HEK293 (cell line): Measurements from ENCODE around the gene ZNF35.
A peak's percentile ranks its signal among the peaks of the same experiment; 100 is the strongest.

ENCODE experiments used
- CTCF ChIA-PET: fragments of 350-600 bp; formaldehyde crosslinking; extraction: SDS; loops from one replicate; lab custom pipeline; 2021; ENCODE audit warnings: antibody characterized with exemption; lab: Yijun Ruan, JAX
- POLR2A ChIA-PET: fragments of 300-600 bp; formaldehyde crosslinking; extraction: SDS; loops from one replicate; lab custom pipeline; 2020; ENCODE audit warnings: antibody characterized with exemption, inconsistent platforms; lab: Yijun Ruan, JAX
- H3K27ac ChIP-seq: fragments of 200-500 bp; sonication (Bioruptor generic); 2 replicates; pipeline ENCODE4 v1.5.1; 2014; ENCODE audit warnings: low read depth, low read length, control low read depth, inconsistent platforms; ENCODE audit errors: extremely low read depth
- H3K36me3 ChIP-seq, 2 experiments: fragments of 200-500 bp in 1 of 2; sonication (Bioruptor generic) in 1 of 2; 1 replicate in 1 of 2; 2 replicates in 1 of 2; pipeline ENCODE4 v1.5.1; 2014 to 2017; ENCODE audit warnings: inconsistent platforms in 2 of 2, low read length in 2 of 2; ENCODE audit not compliant: control insufficient read depth in 2 of 2, insufficient read depth in 1 of 2
- H3K4me1 ChIP-seq: fragments of 200-500 bp; sonication (Bioruptor generic); 2 replicates; pipeline ENCODE4 v1.5.1; 2014; ENCODE audit warnings: mild to moderate bottlenecking, low read length, inconsistent platforms; ENCODE audit not compliant: control insufficient read depth, insufficient read depth
- H3K4me3 ChIP-seq: 2 replicates; pipeline ENCODE4 v1.5.1; 2011; ENCODE audit warnings: low read depth, mild to moderate bottlenecking, control low read depth, low read length, moderate library complexity
- H3K9me3 ChIP-seq: fragments of 200-500 bp; sonication (Bioruptor generic); 2 replicates; pipeline ENCODE4 v1.5.1; 2014; ENCODE audit warnings: low read depth, low read length, inconsistent platforms; ENCODE audit not compliant: control insufficient read depth, insufficient read depth
- GLI2 ChIP-seq: fragments of 450-650 bp; formaldehyde crosslinking; IDR thresholded peaks from 2 replicates; pipeline ENCODE4; 2017; ENCODE audit warnings: missing biosample characterization, missing genetic modification characterization, low read depth, borderline replicate concordance
- GLI4 ChIP-seq: fragments of 450-650 bp; formaldehyde crosslinking; IDR thresholded peaks from 2 replicates; pipeline ENCODE4 v1.5.1; 2016; ENCODE audit warnings: missing biosample characterization, missing genetic modification characterization
- GLIS2 ChIP-seq: fragments of 450-650 bp; formaldehyde crosslinking; IDR thresholded peaks from 2 replicates; pipeline ENCODE4 v1.5.1; 2016; ENCODE audit warnings: missing biosample characterization, missing genetic modification characterization
- KLF7 ChIP-seq: fragments of 450-650 bp; formaldehyde crosslinking; IDR thresholded peaks from 2 replicates; pipeline ENCODE4 v1.5.1; 2016; ENCODE audit warnings: missing biosample characterization, missing genetic modification characterization, borderline replicate concordance
- KLF8 ChIP-seq: fragments of 450-650 bp; formaldehyde crosslinking; IDR thresholded peaks from 2 replicates; pipeline ENCODE4 v1.5.1; 2016; ENCODE audit warnings: missing biosample characterization, missing genetic modification characterization
- PRDM1 ChIP-seq: fragments of 450-650 bp; formaldehyde crosslinking; IDR thresholded peaks from 2 replicates; pipeline ENCODE4; 2016; ENCODE audit warnings: missing biosample characterization, missing genetic modification characterization
- SCRT1 ChIP-seq: fragments of 450-650 bp; formaldehyde crosslinking; IDR thresholded peaks from 2 replicates; pipeline ENCODE4 v1.5.1; 2016; ENCODE audit warnings: missing biosample characterization, missing genetic modification characterization, borderline replicate concordance
- ZFP69B ChIP-seq: fragments of 450-650 bp; formaldehyde crosslinking; IDR thresholded peaks from 2 replicates; pipeline ENCODE4 v1.5.1; 2016; ENCODE audit warnings: missing biosample characterization, missing genetic modification characterization
- ZNF132 ChIP-seq: fragments of 450-650 bp; formaldehyde crosslinking; IDR thresholded peaks from 2 replicates; pipeline ENCODE4 v1.5.1; 2017; ENCODE audit warnings: missing biosample characterization, missing genetic modification characterization, borderline replicate concordance
- ZNF16 ChIP-seq: fragments of 450-650 bp; formaldehyde crosslinking; IDR thresholded peaks from 2 replicates; pipeline ENCODE4 v1.5.1; 2016; ENCODE audit warnings: low read depth, missing biosample characterization, missing genetic modification characterization
- ZNF184 ChIP-seq: fragments of 450-650 bp; IDR thresholded peaks from 2 replicates; pipeline ENCODE4 v1.5.1; 2018; ENCODE audit warnings: missing biosample characterization, mild to moderate bottlenecking, missing genetic modification characterization
- ZNF23 ChIP-seq: fragments of 450-650 bp; formaldehyde crosslinking; IDR thresholded peaks from 2 replicates; pipeline ENCODE4 v1.5.1; 2016; ENCODE audit warnings: missing biosample characterization, missing genetic modification characterization, borderline replicate concordance
- ZNF350 ChIP-seq: fragments of 450-650 bp; formaldehyde crosslinking; IDR thresholded peaks from 2 replicates; pipeline ENCODE4 v1.5.0; 2017; ENCODE audit warnings: missing biosample characterization, mild to moderate bottlenecking, missing genetic modification characterization
- ZNF366 ChIP-seq: fragments of 450-650 bp; formaldehyde crosslinking; conservative IDR thresholded peaks from 2 replicates; pipeline ENCODE4 v1.5.1; 2016; ENCODE audit warnings: missing biosample characterization, missing genetic modification characterization
- ZNF37A ChIP-seq: fragments of 450-650 bp; IDR thresholded peaks from 2 replicates; pipeline ENCODE4 v1.5.1; 2018; ENCODE audit warnings: missing biosample characterization, missing genetic modification characterization
- ZNF404 ChIP-seq: fragments of 450-650 bp; formaldehyde crosslinking; IDR thresholded peaks from 2 replicates; pipeline ENCODE4 v1.5.1; 2017; ENCODE audit warnings: missing biosample characterization, missing genetic modification characterization
- ZNF521 ChIP-seq: fragments of 450-650 bp; formaldehyde crosslinking; IDR thresholded peaks from 2 replicates; pipeline ENCODE4 v1.5.1; 2017; ENCODE audit warnings: missing biosample characterization, mild to moderate bottlenecking, missing genetic modification characterization
- ZNF544 ChIP-seq: fragments of 450-650 bp; formaldehyde crosslinking; IDR thresholded peaks from 2 replicates; pipeline ENCODE4 v1.5.0; 2017; ENCODE audit warnings: missing biosample characterization, missing genetic modification characterization
- ZNF658 ChIP-seq: fragments of 450-650 bp; formaldehyde crosslinking; IDR thresholded peaks from 2 replicates; pipeline ENCODE4; 2016; ENCODE audit warnings: missing biosample characterization, missing genetic modification characterization
- TF ChIP-seq, protein P1 (sequence below): fragments of 450-650 bp; formaldehyde crosslinking; conservative IDR thresholded peaks from 2 replicates; pipeline ENCODE4 v1.5.1; 2016; ENCODE audit warnings: low read depth, missing biosample characterization, missing genetic modification characterization
- TF ChIP-seq, protein P2 (sequence below): fragments of 450-650 bp; formaldehyde crosslinking; IDR thresholded peaks from 2 replicates; pipeline ENCODE4 v1.5.1; 2017; ENCODE audit warnings: missing biosample characterization, missing genetic modification characterization
- TF ChIP-seq, protein P3 (sequence below): fragments of 450-650 bp; formaldehyde crosslinking; IDR thresholded peaks from 2 replicates; pipeline ENCODE4 v1.5.1; 2016; ENCODE audit warnings: missing biosample characterization, missing genetic modification characterization
- TF ChIP-seq, protein P4 (sequence below): fragments of 450-650 bp; formaldehyde crosslinking; IDR thresholded peaks from 2 replicates; pipeline ENCODE4 v1.5.1; 2016; ENCODE audit warnings: missing biosample characterization, missing genetic modification characterization, low read depth

Gene ZNF35

DNA sequence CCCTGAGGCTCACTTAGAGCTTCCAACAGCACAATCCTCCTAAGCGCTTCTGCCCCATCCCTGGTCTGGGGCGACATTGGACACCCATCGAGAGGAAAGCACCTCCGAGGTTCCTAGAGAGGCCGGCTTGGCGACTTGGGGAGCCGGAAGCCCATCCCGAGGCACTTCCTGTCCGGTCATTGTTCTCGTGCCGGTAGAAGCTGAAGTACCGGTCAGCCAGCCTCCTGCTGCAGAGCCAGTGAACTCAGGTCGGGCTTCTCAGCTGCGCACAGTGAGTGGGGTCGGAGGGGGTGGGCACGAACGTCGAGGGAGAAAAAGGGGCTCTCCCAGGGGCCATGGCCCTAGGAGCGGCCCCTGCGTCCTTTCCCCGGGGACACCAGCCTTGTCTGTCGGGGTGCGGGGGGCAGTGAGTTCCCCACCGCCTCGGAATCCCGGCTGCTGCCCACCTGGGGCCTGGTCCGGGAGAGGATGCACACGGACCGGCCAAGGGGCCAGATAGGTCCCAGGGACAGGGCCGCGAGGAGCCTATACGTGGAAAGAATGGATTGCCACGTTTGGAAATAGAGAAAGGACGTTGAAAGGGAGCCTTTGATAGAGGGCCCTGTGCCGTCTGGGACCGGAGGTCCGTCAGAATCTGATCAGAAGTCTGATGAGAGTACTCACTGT, at the start of gene ZNF35 (continued):
- TF ChIP-seq ZNF521 (tag by site-specific recombination), result no peak
- TF ChIP-seq, protein P1, sequence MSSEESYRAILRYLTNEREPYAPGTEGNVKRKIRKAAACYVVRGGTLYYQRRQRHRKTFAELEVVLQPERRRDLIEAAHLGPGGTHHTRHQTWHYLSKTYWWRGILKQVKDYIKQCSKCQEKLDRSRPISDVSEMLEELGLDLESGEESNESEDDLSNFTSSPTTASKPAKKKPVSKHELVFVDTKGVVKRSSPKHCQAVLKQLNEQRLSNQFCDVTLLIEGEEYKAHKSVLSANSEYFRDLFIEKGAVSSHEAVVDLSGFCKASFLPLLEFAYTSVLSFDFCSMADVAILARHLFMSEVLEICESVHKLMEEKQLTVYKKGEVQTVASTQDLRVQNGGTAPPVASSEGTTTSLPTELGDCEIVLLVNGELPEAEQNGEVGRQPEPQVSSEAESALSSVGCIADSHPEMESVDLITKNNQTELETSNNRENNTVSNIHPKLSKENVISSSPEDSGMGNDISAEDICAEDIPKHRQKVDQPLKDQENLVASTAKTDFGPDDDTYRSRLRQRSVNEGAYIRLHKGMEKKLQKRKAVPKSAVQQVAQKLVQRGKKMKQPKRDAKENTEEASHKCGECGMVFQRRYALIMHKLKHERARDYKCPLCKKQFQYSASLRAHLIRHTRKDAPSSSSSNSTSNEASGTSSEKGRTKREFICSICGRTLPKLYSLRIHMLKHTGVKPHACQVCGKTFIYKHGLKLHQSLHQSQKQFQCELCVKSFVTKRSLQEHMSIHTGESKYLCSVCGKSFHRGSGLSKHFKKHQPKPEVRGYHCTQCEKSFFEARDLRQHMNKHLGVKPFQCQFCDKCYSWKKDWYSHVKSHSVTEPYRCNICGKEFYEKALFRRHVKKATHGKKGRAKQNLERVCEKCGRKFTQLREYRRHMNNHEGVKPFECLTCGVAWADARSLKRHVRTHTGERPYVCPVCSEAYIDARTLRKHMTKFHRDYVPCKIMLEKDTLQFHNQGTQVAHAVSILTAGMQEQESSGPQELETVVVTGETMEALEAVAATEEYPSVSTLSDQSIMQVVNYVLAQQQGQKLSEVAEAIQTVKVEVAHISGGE (tag by site-specific recombination), result peak; percentile 97
- TF ChIP-seq PRDM1 (tag by site-specific recombination), result no peak
- TF ChIP-seq SCRT1 (tag by site-specific recombination), result no peak
- TF ChIP-seq GLI2 (tag by site-specific recombination), result no peak
- TF ChIP-seq ZNF404 (tag by site-specific recombination), result no peak
- TF ChIP-seq, protein P2, sequence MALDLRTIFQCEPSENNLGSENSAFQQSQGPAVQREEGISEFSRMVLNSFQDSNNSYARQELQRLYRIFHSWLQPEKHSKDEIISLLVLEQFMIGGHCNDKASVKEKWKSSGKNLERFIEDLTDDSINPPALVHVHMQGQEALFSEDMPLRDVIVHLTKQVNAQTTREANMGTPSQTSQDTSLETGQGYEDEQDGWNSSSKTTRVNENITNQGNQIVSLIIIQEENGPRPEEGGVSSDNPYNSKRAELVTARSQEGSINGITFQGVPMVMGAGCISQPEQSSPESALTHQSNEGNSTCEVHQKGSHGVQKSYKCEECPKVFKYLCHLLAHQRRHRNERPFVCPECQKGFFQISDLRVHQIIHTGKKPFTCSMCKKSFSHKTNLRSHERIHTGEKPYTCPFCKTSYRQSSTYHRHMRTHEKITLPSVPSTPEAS (tag by site-specific recombination), result no peak
- TF ChIP-seq GLIS2, result 0 out of 2 replicates have a peak, but pooled peaks have one; percentile 25
- TF ChIP-seq ZNF350 (tag by site-specific recombination), result no peak

DNA sequence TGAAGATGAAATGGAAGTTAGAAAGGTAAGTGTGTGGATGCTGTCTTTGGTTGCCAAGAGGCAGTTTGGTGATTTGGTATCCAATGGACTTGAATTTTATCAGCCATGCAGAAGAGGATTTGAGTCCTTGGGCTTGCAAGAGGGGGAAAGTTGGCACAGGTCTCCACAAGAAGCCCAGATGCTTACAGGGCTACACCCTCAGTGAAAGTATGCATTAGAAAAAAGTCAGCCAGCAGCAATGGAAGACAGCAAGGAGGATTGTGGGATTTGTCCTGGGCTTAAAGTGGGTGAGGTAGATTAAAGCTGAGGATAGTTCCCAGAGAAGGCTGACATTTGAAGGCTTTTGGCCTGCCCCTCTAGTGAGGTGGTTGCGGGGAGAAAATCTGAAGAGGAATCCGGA, 46.8 kb upstream of the ZNF35 start:
- ChIA-PET CTCF (no interaction called here), POLR2A (no interaction called here)
- no peak overlapping the region for H3K27ac ChIP-seq
- no peaks in the 10 kb centered on the region for H3K4me1 ChIP-seq
- no peak for TF ChIP-seq ZNF16 (tag by site-specific recombination)
- TF ChIP-seq KLF8 (tag by site-specific recombination), result no peak
- H3K36me3 ChIP-seq, result no peaks in the 10 kb centered on the region
- no peak overlapping the region for H3K4me3 ChIP-seq
- H3K9me3 ChIP-seq, result no peaks in the 10 kb centered on the region

DNA sequence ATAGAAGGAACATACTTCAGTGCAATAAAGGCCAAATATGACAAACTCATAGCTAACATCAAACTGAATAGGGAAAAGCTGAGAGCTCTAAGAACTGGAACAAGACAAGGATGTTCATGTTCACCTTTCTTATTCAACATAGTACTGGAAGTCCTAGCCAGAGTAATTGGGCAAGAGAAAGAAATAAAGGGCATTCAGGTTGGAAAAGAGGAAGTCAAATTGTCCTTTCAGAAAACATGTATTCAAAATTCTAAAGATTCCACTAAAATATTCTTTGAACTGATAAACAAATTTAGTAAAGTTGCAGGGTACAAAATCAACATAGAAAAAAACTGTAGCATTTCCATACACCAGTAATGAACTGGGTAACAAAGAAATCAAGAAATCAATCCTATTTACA, 35.9 kb upstream of the ZNF35 start:
- ChIA-PET POLR2A (no interaction called here), CTCF (interaction anchor here (0.6 kb wide), 1 partner anchor 1465 kb away, joined by 3 read pairs; no protein-coding TSS in a partner anchor)
- Histone ChIP-seq H3K4me3 (no peak overlapping the region), H3K9me3 (no peaks in the 10 kb centered on the region), H3K27ac (no peak overlapping the region), H3K4me1 (no peaks in the 10 kb centered on the region), H3K36me3 (no peaks in the 10 kb centered on the region)
- TF ChIP-seq ZNF658 (tag by site-specific recombination), result no peak
- TF ChIP-seq, protein P3, sequence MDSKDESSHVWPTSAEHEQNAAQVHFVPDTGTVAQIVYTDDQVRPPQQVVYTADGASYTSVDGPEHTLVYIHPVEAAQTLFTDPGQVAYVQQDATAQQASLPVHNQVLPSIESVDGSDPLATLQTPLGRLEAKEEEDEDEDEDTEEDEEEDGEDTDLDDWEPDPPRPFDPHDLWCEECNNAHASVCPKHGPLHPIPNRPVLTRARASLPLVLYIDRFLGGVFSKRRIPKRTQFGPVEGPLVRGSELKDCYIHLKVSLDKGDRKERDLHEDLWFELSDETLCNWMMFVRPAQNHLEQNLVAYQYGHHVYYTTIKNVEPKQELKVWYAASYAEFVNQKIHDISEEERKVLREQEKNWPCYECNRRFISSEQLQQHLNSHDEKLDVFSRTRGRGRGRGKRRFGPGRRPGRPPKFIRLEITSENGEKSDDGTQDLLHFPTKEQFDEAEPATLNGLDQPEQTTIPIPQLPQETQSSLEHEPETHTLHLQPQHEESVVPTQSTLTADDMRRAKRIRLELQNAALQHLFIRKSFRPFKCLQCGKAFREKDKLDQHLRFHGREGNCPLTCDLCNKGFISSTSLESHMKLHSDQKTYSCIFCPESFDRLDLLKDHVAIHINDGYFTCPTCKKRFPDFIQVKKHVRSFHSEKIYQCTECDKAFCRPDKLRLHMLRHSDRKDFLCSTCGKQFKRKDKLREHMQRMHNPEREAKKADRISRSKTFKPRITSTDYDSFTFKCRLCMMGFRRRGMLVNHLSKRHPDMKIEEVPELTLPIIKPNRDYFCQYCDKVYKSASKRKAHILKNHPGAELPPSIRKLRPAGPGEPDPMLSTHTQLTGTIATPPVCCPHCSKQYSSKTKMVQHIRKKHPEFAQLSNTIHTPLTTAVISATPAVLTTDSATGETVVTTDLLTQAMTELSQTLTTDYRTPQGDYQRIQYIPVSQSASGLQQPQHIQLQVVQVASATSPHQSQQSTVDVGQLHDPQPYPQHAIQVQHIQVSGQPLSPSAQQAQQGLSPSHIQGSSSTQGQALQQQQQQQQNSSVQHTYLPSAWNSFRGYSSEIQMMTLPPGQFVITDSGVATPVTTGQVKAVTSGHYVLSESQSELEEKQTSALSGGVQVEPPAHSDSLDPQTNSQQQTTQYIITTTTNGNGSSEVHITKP (tag by site-specific recombination), result no peak
- TF ChIP-seq ZNF544 (tag by site-specific recombination), result no peak
- no peak for TF ChIP-seq ZNF23 (tag by site-specific recombination)
- no peak for TF ChIP-seq KLF8 (tag by site-specific recombination)
- no peak for TF ChIP-seq ZFP69B (tag by site-specific recombination)
- no peak for TF ChIP-seq GLI4 (tag by site-specific recombination)
- TF ChIP-seq ZNF366, result no peak
- TF ChIP-seq ZNF184, result no peak
- no peak for TF ChIP-seq ZNF37A (tag by site-specific recombination)
- no peak for TF ChIP-seq KLF7 (tag by site-specific recombination)
- TF ChIP-seq, protein P4, sequence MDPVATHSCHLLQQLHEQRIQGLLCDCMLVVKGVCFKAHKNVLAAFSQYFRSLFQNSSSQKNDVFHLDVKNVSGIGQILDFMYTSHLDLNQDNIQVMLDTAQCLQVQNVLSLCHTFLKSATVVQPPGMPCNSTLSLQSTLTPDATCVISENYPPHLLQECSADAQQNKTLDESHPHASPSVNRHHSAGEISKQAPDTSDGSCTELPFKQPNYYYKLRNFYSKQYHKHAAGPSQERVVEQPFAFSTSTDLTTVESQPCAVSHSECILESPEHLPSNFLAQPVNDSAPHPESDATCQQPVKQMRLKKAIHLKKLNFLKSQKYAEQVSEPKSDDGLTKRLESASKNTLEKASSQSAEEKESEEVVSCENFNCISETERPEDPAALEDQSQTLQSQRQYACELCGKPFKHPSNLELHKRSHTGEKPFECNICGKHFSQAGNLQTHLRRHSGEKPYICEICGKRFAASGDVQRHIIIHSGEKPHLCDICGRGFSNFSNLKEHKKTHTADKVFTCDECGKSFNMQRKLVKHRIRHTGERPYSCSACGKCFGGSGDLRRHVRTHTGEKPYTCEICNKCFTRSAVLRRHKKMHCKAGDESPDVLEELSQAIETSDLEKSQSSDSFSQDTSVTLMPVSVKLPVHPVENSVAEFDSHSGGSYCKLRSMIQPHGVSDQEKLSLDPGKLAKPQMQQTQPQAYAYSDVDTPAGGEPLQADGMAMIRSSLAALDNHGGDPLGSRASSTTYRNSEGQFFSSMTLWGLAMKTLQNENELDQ (tag by site-specific recombination), result no peak
- no peak for TF ChIP-seq ZNF132
